ENCODE measurements around the gene SLC22A9.
"Not testable (repeated sequence)": the region's sequence is repeated elsewhere in the genome, so short reads cannot be mapped to it uniquely, and the experiment has no call there.

- TF ChIP-seq CTCF, POLR2A (IDR thresholded peaks at IDR 0.05): not testable (repeated sequence)
These were observed 66.2 kb downstream of the SLC22A9 start for GRCh38 chr11:63435831-63436230.

Data from uterus (tissue), 2 donors.